PC-9 (cell line): Measurements from ENCODE around the gene TERT.

Experiments used
- EZH2 ChIP-seq: fragments of 200-600 bp; sonication (generic); IDR thresholded peaks from 2 replicates; pipeline ENCODE4 v1.8.0; 2017; ENCODE audit warnings: antibody characterized with exemption, low read depth
- TF ChIP-seq, protein P1 (sequence below): fragments of 200-600 bp; sonication (generic); conservative IDR thresholded peaks from 2 replicates; pipeline ENCODE4 v1.6.1; 2017; ENCODE audit warnings: mixed run types, antibody characterized with exemption, mild to moderate bottlenecking, moderate library complexity

DNA sequence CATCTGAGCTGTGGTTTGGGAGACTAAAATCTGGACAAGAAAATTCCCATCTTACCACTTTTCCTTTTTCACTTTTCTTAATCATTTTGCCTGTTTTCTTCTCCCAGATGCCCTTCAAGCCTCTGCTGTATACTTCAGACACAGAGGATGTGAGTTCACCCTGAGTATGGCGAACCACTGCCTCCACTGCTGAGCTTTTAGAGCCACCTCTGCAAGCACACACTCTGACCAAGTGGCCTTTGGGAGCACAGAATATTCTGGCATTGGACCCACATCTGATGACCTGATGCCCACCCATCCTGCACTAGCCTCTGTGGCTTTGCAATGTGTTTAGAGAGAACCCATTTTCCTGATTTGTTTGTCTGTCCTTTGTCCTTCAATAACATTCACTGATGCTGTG is 32.5 kb downstream of the TERT start:
- TF ChIP-seq, protein P1, sequence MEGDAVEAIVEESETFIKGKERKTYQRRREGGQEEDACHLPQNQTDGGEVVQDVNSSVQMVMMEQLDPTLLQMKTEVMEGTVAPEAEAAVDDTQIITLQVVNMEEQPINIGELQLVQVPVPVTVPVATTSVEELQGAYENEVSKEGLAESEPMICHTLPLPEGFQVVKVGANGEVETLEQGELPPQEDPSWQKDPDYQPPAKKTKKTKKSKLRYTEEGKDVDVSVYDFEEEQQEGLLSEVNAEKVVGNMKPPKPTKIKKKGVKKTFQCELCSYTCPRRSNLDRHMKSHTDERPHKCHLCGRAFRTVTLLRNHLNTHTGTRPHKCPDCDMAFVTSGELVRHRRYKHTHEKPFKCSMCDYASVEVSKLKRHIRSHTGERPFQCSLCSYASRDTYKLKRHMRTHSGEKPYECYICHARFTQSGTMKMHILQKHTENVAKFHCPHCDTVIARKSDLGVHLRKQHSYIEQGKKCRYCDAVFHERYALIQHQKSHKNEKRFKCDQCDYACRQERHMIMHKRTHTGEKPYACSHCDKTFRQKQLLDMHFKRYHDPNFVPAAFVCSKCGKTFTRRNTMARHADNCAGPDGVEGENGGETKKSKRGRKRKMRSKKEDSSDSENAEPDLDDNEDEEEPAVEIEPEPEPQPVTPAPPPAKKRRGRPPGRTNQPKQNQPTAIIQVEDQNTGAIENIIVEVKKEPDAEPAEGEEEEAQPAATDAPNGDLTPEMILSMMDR, result no peak
- TF ChIP-seq EZH2, result no peak
